Measurements from ENCODE around the gene MPV17L2. TPM values are rescaled to one million over a fixed set of nuclear protein-coding genes. Genes with fewer than 3 reads are reported as not detected.

MPV17L2 gene
- total and polyA plus RNA-seq, 10 of the 15 experiments (the other 5 are each of a cell fraction or from before 2014, with no cell fraction given): 5.1 to 57.2 (median 22.9) TPM

GRCh38 chr19:18206018-18206417 is 13.0 kb downstream of the MPV17L2 start:
- Histone ChIP-seq H3K27me3 (replicated peaks in 1 of 2; ENCODE audit: control insufficient read depth in 2 of 2, insufficient read depth in 2 of 2, low read length in 1 of 2) (no peaks in the 10 kb centered on the region), H4K20me1 (ENCODE audit: control insufficient read depth, insufficient read depth) (no peaks in the 10 kb centered on the region), H3K27ac (ENCODE audit: control insufficient read depth, insufficient read depth) (no peak overlapping the region), H3K4me3 (no peak overlapping the region), H2AFZ (ENCODE audit: control insufficient read depth, low read depth, low read length) (no peak overlapping the region), H3K36me3 (ENCODE audit: control insufficient read depth in 2 of 2, insufficient read depth in 2 of 2, low read length in 1 of 2) (no peaks in the 10 kb centered on the region; a peak in 1 of 4 replicates), H3K4me1 (ENCODE audit: control insufficient read depth, insufficient read depth, low read length) (peaks cover 6% of the 10 kb centered on the region), H3K79me2 (ENCODE audit: control insufficient read depth, insufficient read depth, low read length) (peaks cover 9% of the 10 kb centered on the region), H3K4me2 (ENCODE audit: control insufficient read depth, insufficient read depth) (no peak overlapping the region), H3K9ac (ENCODE audit: control insufficient read depth, insufficient read depth, low read length) (no peak overlapping the region), H3K9me3 (replicated peaks; ENCODE audit: control insufficient read depth, insufficient read depth, low read length) (no peaks in the 10 kb centered on the region)
- no peak for FAIRE-seq
- DNase-seq (ENCODE audit: low read depth, low spot score): no peak
- no peak for ATAC-seq
- RAD21 ChIA-PET (ENCODE audit: unreplicated experiment): interaction anchor here (0.9 to 8.1 kb wide), 8 partner anchors 14 to 143 kb away, joined by 3 to 175 read pairs (median 10); partner anchors contain the start of genes JUND and MPV17L2
- no peak for TF ChIP-seq CHD4 (IDR thresholded peaks at IDR 0.05)
- TF ChIP-seq RCOR1 (conservative IDR thresholded peaks at IDR 0.05; ENCODE audit: low read depth, low read length): no peak
- TF ChIP-seq SREBF1 (IDR thresholded peaks at IDR 0.05; ENCODE audit: low read length): no peak
- no peak for TF ChIP-seq IKZF2 (IDR thresholded peaks at IDR 0.05)
- no peak for TF ChIP-seq KDM1A (IDR thresholded peaks at IDR 0.05; ENCODE audit: borderline replicate concordance)
- TF ChIP-seq ZNF217 (IDR thresholded peaks at IDR 0.05): no peak
- no peak for TF ChIP-seq EZH2 (IDR thresholded peaks at IDR 0.05; ENCODE audit: borderline replicate concordance, control insufficient read depth, low read depth, low read length)
- POLR2A ChIA-PET: interaction anchor here (0.5 to 3.4 kb wide), 10 partner anchors 14 to 211 kb away, joined by 3 to 29 read pairs (median 4); partner anchors contain the start of genes JUND and MPV17L2
- SMC1A ChIA-PET (ENCODE audit: uncharacterized antibody, unreplicated experiment): interaction anchor here (1.0 to 9.5 kb wide), 9 partner anchors 14 to 205 kb away, joined by 3 to 121 read pairs (median 5); a partner anchor contains a TSS
- in situ Hi-C loops (cut with MboI) (loop anchor here (5.0 kb wide), 1 partner anchor 41 kb away; no protein-coding TSS in a partner anchor), intact Hi-C loops (cut with micrococcal nuclease; ENCODE audit: unreplicated experiment) (loop anchor here (5.0 to 10.0 kb wide), 2 partner anchors 121 to 209 kb away; partner anchors contain the start of gene SSBP4)
- WGBS (ENCODE audit: insufficient coverage, insufficient replicate concordance, low lambda C conversion rate, missing lambda C conversion rate): 73% methylated on average over 12 of the region's 12 CpGs
- BruUV-seq (replicated peaks): no TSS peak
- CTCF ChIA-PET: interaction anchor here (1.2 to 11.7 kb wide), 9 partner anchors 14 to 209 kb away, joined by 3 to 213 read pairs (median 7); partner anchors contain the start of gene MPV17L2

All from GM12878 (cell line).